ENCODE results near the gene MFAP2.

DNA sequence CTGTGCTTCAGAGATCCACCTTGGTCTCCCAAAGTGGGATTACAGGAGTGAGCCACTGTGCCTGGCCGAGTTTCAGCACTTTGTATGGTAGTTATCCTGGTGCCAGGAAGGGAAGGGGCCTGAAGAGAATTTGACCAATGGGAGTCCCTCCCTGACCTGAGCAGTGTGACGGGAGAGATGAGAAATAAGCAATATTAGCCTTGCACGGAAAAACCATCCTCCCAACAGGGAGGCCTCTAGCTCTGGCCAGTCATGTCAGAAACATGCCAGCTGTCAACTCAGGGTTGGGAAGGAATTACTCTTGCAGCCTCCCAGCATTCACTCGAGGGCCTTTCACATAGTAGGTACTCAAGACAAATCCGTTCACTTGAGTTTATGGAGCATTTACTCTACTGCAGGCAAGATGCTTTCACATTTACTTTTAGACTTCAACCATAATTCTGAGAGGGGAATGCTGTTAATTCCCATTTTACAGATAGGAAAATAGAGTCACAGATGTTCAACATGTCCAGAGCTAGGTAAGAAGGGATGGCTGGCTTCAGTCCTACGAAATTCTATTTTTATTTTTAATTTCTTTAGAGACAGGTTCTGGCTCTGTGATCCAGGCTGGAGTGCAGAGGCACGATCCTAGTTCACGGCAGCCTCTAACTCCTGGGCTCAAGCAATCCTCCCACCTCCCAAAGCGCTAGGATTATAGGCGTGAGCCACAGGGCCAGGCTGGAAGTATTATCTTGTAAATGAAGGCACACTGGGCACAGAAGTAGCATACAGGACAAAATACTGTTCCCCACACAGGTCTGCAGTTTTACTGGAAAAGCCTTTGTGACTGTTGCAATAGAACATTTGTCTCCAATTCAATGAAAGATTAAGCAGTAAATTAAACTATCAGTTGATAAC is 34.5 kb upstream of the MFAP2 start:
- TF ChIP-seq YY1 (IDR thresholded peaks at IDR 0.05; ENCODE audit: low read depth), result no peak
- TF ChIP-seq EP300 (IDR thresholded peaks at IDR 0.05; ENCODE audit: borderline replicate concordance), result no peak
- TF ChIP-seq, protein P1, sequence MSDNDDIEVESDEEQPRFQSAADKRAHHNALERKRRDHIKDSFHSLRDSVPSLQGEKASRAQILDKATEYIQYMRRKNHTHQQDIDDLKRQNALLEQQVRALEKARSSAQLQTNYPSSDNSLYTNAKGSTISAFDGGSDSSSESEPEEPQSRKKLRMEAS (IDR thresholded peaks at IDR 0.05), result no peak
- TF ChIP-seq, protein P2, sequence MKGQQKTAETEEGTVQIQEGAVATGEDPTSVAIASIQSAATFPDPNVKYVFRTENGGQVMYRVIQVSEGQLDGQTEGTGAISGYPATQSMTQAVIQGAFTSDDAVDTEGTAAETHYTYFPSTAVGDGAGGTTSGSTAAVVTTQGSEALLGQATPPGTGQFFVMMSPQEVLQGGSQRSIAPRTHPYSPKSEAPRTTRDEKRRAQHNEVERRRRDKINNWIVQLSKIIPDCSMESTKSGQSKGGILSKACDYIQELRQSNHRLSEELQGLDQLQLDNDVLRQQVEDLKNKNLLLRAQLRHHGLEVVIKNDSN (IDR thresholded peaks at IDR 0.05), result no peak
